Amniotic stem cell (primary cell): ENCODE results near the gene RPS6KA2.
"Not testable (repeated sequence)": the region's sequence is repeated elsewhere in the genome, so short reads cannot be mapped to it uniquely, and the experiment has no call there.

Experiments used
- DNase-seq: peaks from one replicate; lab custom pipeline; 2025; lab: John Stamatoyannopoulos, UW

RPS6KA2 gene

DNA sequence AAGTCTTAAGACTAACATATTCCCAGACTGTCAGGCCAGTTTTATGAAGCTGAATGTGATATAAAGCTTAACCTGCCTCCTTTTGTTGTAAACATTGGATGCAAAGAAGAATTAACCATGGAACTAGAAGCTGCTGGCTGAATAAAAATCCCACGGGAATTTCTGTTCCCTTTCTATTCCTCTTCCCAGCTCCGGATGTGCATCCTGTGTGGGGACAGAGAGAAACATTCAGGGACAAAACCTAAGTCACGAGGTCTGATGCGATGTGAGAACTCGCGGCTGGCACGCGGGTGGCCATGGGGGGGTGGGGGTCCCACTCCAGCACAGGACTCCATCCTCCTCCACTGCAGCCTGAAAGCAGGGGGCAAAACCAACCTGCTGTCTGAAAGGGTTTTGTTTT is 72.7 kb downstream of the RPS6KA2 start:
- no peak for DNase-seq

DNA sequence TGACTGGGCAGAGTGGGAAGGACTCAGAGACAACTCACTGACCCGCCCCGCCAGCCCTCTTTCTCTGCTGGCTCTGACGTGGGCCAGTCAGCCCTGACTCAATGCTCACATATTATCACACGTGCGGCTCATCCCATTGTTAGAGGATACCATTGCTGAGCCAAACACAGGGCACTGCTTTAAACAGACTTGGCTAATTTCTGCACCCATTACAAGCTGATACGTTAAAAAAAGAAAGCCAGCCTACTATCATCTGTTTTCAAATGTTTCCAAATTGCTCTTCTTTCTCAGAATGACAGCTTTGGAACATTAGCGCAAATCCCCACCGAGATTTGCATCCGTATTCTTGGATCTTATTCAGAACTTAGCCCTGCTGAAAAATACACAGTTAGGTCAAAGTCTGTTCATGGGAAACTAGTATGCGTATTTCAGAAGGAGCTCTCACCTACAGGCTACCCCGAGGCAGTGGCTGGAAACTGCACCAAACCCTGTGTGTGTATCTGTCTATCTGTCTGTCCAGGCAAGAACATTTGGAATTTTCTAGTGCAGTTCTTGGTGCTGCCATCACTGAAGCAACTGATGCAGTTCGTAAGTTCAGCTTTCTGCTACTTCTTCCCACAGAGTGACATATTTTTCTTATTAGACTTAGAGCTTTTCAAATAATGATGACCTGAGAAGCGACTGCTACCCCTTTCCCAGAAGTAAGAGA is 73.3 kb downstream of the RPS6KA2 start:
- DNase-seq, result peak; percentile 61

DNA sequence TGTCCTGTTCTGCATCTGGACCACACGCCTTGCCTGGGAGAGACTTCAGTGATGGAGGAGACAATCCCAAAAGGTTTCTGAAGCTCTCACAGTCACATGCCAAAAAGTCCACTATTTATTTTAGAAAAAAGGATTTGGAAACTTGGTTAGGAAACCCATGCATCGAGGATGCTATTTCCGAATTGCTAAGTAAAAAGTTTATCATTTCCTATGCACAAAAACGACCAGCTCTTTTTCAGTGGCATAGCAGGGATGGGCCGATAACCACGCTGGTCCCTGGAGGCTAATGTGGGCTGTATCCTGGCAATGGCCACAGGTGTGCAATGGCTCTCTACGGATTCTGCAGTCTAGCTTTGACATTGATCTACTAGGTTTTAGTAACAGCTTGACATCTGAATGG is 74.5 kb downstream of the RPS6KA2 start:
- DNase-seq, result no peak

DNA sequence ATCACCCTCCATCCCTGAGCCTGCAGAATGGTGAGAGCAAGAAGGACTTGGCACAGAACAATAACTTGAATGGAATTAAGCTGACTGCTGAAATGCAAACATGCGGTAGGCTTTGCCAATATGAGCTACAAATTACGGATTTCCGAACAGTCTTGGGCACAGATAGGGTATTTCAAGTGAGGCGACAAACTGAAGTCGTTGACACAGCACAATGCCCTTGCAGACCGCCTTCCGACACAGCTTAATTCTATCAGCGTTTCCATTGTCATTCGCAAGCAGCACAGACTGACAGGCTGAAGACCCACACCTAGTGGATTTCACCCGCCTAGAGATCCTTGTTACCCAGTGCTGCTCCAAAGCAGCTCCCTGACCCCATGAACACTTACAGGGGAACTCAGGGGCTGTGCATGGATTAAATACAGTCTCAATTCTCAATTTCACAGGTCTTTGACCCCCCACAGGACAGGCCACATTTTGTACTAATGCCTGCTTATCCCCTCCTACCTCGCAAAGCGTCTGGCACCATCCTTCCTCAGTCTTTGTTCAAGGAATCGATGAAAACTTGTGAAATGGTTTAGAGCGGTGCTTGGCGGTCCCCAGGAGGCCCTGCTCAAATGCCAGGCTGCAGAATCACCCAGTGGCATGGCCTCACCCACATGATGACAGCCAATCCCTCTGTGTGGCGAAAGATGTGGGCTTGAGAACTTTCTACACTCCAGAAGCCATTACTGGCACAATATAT is 75.1 kb downstream of the RPS6KA2 start:
- DNase-seq, result no peak

DNA sequence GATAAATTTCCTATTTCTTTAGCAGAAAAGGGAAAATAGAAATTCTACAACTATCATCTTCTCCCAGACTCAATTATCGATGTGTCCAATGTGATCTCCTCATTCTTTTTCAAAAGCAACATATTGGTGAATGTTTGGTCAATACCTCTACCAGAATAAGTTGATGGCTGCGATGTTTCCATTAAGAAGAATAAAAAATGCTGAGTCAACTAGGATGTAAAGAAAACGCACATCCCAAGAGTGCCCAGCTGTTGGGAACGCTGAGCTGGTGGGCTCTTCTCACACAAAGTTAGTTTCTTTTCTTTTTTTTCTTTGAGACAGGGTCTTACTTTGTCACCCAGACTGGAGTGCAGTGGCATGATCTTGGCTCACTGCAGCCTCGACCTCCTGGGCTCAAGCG is 80.4 kb downstream of the RPS6KA2 start:
- DNase-seq, result no peak

DNA sequence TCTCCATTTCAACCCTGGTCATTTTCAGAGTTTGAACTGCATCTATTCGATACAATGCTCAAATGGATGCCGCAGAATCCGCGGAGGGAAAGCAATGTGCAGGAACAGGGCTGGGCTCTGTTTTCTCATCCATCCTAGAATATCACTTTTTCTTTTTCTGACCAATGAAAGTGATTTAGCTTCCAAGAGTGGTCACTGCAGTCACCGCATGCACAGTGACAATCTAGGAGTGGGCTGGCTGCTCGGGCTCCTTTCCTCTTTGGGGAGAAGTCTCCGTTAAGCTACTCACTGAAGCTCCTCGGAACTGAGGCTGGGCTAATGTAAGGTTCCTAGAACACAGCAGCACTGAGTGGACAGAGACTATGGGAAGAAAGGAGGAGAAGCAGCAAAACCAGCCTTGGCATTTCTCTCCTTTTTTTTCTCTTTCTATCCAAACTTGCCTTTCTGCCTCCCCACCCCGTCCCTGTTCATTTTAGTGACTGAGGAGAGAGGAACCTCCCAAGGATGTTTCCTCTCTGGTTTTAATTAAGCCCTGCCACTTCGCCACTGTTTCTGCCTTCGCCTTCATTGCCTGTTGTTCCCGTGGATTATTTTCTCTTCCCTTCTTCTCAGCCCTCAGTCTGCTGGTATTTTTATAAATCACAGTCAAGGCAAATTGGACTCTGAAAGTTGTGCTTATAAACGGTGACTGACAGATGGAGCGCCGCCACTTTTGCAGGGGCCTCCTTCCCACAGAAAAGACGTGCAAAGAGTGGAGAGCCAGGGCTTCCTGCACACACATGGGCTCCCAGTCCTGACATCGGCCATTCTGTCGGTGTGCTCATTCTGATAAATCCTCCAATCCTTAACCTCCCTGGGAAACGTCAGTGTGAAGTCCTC is 81.7 kb downstream of the RPS6KA2 start:
- DNase-seq, result no peak

DNA sequence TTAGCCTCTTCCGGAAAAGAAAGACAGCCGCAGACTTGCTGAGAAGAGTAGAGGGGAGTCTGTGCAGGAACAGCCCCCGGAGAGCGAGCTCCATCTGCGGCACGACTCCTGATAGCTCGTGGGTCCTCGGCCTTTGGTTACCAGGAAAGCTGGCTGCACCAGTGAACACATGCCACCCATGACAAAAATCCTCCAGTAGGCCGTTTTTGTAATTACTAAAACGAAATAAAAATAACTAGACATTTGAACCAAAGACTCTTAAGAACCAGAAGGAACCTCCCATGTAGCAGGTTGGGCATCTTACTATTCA is 82.8 kb downstream of the RPS6KA2 start:
- DNase-seq, result no peak

DNA sequence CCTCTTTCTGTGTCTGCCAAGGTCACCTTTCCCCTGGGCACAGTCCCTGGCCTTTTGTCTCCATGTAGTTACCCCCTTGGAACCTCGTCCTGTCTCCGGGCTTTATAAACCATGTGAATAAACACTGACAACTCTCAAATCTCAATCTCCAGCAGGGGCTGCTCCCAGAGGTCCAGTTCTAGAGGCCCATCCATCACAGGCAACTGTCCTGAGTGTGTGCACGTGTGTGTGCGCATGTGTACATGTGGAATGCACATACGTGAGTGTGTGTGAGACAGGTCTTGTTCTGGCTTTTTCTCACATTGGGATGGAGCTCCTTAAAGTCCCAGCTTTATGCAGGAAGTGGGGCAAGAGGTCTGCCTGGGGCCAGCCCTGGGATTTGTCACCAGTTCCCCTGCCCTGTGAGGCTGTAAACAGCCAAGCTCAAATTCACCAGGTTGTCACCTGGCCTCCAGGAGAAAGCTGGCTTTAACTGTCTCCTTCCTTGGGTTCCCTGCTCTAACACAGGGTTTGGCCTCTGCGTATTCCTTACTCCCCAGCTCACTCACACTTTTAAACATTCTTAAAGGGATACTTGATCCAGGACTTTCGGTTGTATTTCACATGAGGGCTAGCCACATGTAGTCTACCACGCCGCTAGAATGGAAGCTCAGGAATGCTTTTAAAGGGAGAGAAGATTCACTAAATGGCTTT is 83.3 kb downstream of the RPS6KA2 start:
- no peak for DNase-seq

DNA sequence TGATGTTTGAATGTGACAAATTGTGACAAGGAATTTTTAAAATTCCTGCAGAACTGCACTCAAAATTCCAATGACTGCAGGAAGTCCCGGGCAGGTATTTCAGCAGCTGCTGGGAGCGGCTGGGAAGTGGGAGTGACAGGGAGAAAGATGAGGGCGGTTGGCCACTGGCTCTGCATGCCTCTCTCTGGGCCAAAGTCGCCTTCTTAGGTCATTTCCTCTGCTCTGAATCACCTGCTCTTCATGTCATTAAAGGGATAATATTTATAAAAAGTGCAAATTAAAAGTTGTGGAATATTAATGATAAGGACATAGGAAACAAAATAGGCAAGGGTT is 84.5 kb downstream of the RPS6KA2 start:
- no peak for DNase-seq

DNA sequence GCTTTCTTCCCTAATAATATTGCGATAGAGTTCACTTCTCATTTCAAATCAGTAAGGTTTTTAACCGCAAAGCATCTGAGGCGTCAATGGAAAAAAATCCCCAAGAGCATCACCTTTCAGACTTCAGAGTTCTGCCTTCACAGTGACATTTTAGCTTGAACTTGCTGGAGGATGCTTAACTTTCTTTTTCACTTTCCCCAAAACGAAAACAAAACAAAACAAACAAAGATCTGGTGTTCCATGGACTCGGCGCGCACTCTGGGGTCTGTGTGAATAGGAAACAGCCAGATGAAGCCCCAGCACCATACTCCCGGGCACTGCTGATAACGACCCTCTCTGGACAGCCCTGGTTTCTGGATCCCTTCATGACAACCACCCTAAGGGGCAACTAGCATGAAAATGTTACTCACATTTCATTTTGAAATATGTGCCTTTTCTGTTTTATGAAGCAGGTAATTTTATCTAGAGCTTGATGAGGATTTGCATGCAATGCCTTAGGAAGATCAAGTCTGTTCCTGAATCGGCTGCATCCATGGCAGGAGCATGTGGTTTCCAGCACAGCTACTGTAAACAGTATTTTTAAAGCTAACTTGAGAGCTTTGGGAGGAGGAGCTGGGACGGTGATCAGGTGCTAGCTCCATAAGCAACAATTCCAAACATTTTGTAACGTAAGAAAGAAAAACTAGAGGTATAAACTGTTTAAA is 85.0 kb downstream of the RPS6KA2 start:
- no peak for DNase-seq

DNA sequence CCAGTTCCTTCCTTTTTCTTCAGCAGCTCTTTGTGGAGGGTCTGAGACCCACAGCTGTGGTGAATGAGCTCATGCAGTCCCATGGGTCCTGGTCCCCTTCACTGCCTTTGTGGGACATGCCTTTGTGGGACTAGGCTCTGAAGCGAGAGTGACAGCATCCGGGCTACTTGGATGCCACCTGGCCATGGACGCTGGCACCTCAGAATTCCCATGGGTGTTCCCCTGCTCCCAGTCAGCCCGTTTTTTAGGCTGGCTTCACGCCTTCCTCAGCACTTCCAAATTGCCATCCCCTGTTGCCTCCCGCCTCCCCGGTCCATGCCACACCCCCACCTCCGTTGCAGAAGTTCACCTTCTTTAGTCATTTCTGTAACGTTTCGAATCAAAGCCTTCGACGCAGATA is 85.7 kb downstream of the RPS6KA2 start:
- DNase-seq, result no peak

DNA sequence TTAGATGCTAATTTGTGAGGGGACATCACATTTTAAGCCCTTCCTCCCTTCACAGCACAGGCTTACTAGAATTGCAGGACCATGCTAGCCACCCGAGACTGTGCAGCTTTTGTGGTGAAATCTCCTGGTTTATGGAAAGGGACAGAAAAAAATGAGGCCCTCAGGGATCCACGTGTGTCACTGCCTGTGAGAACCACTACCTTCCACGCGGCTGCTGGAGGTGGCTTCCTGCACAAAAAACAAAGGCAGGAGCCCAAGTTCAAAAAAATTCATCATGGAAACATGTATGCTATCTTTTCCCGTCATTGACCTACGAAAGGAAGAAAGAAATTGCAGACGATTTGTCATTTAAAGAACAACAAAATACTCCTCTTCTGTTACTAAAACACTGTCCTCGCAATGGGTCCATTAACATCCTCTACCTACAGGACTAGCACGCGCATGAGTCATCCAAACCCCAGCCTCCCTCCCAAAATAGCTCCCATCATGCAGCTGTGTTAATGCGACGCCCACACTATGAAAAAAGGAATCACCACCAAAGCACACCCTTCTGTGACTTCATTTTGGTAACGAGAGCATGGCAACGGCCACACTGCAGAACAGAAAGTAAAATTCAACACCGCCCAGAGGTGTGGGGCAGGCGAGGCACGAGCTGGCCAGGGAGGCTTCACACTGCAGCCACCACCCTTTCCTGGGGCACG is 86.3 kb downstream of the RPS6KA2 start:
- no peak for DNase-seq

DNA sequence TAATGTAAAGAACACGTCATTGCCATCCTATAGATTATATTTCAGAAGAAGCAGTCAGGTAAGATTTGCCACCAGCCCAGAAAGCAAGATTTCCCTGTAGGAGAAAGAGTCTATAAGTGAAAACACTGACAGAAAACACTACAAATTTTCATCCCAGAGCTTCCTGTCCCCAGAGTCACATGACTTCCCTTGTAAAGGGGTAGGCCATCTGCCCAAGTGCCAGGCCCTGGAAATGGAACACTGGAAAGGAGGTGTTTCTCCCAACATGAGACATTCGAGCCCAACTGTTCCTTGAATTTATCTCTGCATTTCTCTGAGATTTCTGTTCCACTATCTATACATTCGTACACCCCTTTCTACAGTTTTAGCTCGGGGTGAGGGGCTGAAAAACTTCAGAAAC is 87.5 kb downstream of the RPS6KA2 start:
- no peak for DNase-seq

DNA sequence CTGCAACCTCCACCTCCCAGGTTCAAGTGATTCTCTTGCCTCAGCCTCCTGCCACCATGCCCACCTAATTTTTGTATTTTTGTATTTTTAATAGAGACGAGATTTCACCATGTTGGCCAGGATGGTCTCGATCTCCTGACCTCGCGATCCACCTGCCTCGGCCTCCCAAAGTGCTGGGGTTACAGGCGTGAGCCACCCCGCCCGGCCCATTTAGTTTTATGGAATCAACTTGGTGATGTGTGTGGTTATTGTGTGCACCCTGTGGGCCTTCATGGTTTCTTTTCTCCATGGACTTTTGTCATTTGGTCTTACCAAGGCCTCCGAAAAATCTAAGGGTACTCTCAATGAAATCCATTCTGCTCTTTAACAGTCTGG is 88.1 kb downstream of the RPS6KA2 start:
- DNase-seq, result not testable (repeated sequence)

DNA sequence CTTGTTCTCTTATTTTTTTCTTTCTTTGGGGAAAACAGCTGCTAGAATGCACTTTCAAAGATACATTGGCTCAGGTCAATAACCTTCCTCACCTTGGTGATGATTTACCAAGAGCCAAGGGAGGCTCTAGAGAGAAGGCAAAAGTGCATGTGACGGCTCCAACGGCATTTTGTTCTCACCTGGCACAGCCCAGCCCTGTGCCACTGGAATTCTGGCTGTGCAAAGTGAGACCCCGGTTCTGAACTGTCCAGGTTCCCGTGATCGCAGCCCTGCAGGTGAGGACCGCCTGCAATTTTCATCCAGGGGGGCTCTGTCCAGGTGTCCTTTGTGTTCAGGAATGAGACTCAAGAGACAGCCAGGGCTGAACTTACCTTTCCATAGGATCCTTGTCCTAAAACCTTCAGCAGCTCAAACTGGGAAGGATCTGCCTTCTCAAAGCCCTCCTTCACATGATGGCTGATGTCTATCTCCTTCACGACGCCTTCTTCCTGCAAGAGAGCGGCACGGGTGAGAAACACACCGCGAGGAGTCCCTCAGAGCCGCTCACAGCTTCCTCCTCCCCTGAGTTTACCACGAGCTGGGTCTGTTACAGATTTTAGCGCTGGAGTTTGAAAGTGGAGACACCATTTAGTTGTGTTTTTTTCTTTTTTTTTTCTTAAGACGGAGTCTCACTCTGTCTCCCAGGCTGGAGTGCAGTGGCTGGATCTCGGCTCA is 88.6 kb downstream of the RPS6KA2 start:
- no peak for DNase-seq

DNA sequence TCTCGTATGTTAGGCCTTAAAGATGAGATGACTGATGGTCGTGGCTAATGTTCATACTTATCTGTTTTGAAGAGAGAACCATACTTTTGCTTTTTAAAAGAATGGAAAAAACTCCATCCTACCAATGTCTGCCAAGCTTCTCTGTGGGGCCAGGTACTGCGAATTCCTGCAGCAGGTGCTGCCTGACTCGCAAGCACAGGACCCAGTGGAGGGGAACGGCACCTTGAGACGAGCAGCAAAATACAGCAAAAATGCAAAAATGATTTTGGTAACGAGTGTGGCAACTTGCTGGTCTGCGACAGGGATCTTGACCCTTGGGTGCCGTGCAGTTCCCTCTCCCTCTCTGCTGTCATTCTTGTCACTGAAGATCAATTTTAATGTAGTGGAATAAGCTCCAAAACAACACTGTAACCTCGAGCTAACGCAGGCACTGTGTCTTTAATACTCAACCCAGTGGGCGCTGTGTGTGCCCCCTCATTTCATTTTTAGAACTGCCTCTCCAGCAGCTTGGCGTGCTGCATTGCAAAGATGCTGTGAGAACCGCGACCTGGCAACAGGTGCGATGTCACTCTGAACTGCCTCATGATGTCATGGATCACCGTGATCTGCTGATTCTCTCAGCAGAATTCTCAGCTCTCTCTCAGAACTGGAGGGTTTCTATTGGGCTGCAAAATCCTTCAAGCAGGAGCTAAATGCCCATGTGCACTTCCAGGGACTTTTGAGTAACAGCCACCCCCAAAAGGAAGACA is 92.2 kb downstream of the RPS6KA2 start:
- DNase-seq, result no peak

DNA sequence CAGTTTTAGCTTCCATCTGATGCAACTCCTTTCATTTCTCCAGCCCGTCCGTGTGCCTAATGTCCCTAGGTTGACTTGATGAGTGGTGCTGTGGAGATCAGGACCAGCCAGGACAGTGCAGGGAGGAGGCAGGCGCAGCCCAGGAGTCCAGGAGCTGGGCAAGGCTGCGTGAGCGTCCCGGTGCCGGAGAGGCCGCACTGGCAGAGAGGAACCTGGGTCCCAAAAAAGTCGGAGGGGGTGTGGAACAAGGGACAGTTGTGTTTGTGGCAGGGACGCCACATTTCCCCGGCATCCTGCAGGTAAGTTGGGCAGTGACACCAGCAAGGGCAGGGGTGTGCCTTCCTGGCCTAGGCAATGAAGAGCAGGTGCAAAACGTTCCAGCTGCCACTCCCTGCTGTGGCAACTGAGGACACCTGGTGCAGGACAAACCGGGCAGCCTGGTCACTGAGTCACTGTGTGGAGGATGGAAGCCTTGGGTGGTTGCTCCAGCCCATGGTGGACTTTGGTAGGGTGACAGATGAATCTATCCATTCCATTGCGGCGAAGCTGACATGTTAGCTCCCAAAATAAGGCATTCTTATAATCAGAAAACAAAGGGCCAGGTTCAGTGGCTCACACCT is 93.7 kb downstream of the RPS6KA2 start:
- no peak for DNase-seq

DNA sequence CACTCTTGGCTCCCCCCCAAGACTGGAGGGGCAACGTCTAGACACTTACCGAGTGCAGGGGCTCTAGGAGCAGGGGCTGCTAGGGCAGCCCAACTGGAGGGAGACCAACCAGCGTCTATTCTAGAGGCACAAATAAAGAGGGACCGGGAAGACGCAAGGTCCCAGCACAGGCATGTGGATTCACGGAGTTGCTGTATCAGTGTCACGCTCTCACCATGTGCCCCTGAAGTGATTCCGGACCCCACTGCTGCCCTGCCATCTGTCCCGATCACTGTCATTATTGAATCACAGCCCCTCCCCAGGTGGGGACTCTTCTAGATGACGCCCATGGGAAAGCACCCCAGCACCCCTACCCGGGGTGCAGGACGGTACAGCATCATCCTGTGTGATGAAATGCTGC is 94.7 kb downstream of the RPS6KA2 start:
- no peak for DNase-seq
